ENCODE data around the gene C9.

Gene C9

DNA sequence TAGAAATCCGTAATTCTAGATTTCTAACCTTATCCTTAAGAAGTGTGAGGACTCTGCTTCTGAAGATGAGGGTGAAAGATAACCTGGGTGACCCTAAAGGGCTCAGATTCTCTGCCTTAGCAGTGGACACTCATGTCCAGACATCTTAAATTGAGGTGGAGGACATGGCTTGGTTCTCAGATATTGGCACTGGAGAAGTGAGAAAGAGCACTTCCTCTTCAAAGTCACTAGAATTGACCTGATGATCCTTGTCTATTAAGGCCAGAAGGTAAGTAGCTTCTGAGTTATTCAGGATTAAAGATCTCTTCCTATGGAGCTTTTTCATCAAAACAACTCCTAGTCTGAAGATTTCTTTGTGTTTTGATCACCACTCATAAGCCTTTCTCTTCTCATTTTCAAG is 54.8 kb downstream of the C9 start:
- Histone ChIP-seq H3K27me3 (ENCODE audit: low read length) (no peaks in the 10 kb centered on the region), H3K79me2 (ENCODE audit: insufficient read depth, low read length) (no peaks in the 10 kb centered on the region), H3K9me3 (ENCODE audit: insufficient read depth, low read length) (no peaks in the 10 kb centered on the region), H4K20me1 (ENCODE audit: low read depth, low read length) (no peaks in the 10 kb centered on the region), H3K4me2 (ENCODE audit: low read depth, low read length, poor library complexity, severe bottlenecking) (no peak overlapping the region), H3K9ac (ENCODE audit: low read length) (no peak overlapping the region), H3K27ac (ENCODE audit: low read depth, low read length) (no peak overlapping the region), H2AFZ (ENCODE audit: low read depth, low read length, severe bottlenecking) (no peak overlapping the region), H3K36me3 (ENCODE audit: low read length) (no peaks in the 10 kb centered on the region), H3F3A (ENCODE audit: insufficient read depth) (no peaks in the 10 kb centered on the region), H3K9me2 (replicated peaks; ENCODE audit: insufficient read depth, low read length) (no peaks in the 10 kb centered on the region), H3K4me3 (ENCODE audit: insufficient read depth, low read length, poor library complexity, severe bottlenecking) (no peak overlapping the region)
- TF ChIP-seq, protein P1, sequence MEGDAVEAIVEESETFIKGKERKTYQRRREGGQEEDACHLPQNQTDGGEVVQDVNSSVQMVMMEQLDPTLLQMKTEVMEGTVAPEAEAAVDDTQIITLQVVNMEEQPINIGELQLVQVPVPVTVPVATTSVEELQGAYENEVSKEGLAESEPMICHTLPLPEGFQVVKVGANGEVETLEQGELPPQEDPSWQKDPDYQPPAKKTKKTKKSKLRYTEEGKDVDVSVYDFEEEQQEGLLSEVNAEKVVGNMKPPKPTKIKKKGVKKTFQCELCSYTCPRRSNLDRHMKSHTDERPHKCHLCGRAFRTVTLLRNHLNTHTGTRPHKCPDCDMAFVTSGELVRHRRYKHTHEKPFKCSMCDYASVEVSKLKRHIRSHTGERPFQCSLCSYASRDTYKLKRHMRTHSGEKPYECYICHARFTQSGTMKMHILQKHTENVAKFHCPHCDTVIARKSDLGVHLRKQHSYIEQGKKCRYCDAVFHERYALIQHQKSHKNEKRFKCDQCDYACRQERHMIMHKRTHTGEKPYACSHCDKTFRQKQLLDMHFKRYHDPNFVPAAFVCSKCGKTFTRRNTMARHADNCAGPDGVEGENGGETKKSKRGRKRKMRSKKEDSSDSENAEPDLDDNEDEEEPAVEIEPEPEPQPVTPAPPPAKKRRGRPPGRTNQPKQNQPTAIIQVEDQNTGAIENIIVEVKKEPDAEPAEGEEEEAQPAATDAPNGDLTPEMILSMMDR (IDR thresholded peaks at IDR 0.05; ENCODE audit: insufficient read depth, low read length, poor library complexity, severe bottlenecking) = no peak
- TF ChIP-seq EZH2phosphoT487 (conservative IDR thresholded peaks at IDR 0.05; ENCODE audit: low read length) = no peak

DNA sequence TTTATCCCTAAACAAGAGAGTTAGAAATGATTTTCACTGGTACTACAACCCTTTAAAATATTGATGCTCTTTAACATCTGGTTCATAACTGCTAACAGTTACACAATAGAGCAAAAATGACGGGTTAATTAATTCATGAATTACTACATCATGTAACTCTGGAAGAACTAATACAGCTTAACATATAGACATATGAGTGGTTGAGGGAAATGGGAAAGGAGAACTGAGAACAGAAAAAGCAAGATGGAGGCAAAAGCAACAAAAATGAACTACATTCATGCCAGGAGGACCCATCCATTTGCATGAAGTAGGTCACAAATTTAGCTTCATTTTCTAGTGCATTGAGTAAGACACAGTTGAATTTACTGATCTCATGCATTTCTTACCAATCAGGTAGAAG is 61.8 kb downstream of the C9 start:
- H3K27me3 ChIP-seq (ENCODE audit: low read length) = no peaks in the 10 kb centered on the region
- no peak overlapping the region for H2AFZ ChIP-seq (ENCODE audit: low read depth, low read length, severe bottlenecking)
- H3K4me2 ChIP-seq (ENCODE audit: low read depth, low read length, poor library complexity, severe bottlenecking) = no peak overlapping the region
- no peaks in the 10 kb centered on the region for H3K9me3 ChIP-seq (ENCODE audit: insufficient read depth, low read length)
- TF ChIP-seq EZH2phosphoT487 (conservative IDR thresholded peaks at IDR 0.05; ENCODE audit: low read length) = no peak
- no peaks in the 10 kb centered on the region for H4K20me1 ChIP-seq (ENCODE audit: low read depth, low read length)
- H3K79me2 ChIP-seq (ENCODE audit: insufficient read depth, low read length) = no peaks in the 10 kb centered on the region
- peaks cover 2% of the 10 kb centered on the region; the same call in 1 of the 2 replicates for H3K36me3 ChIP-seq (ENCODE audit: low read length)
- no peaks in the 10 kb centered on the region for H3F3A ChIP-seq (ENCODE audit: insufficient read depth)
- H3K4me3 ChIP-seq (ENCODE audit: insufficient read depth, low read length, poor library complexity, severe bottlenecking) = no peak overlapping the region
- no peaks in the 10 kb centered on the region for H3K9me2 ChIP-seq (replicated peaks; ENCODE audit: insufficient read depth, low read length)
- H3K9ac ChIP-seq (ENCODE audit: low read length) = no peak overlapping the region
- no peak overlapping the region for H3K27ac ChIP-seq (ENCODE audit: low read depth, low read length)

- H3K27ac ChIP-seq (ENCODE audit: low read depth, low read length) = no peak overlapping the region
- H2AFZ ChIP-seq (ENCODE audit: low read depth, low read length, severe bottlenecking) = no peak overlapping the region
- H3K9ac ChIP-seq (ENCODE audit: low read length) = no peak overlapping the region
- no peak overlapping the region for H3K4me3 ChIP-seq (ENCODE audit: insufficient read depth, low read length, poor library complexity, severe bottlenecking)
- TF ChIP-seq, protein P1 (IDR thresholded peaks at IDR 0.05; ENCODE audit: insufficient read depth, low read length, poor library complexity, severe bottlenecking) = no peak
- no peak for TF ChIP-seq EZH2phosphoT487 (conservative IDR thresholded peaks at IDR 0.05; ENCODE audit: low read length)
- H3K27me3 ChIP-seq (ENCODE audit: low read length) = no peaks in the 10 kb centered on the region
- H3K9me3 ChIP-seq (ENCODE audit: insufficient read depth, low read length) = no peaks in the 10 kb centered on the region
- no peaks in the 10 kb centered on the region for H3K79me2 ChIP-seq (ENCODE audit: insufficient read depth, low read length)
- H3K36me3 ChIP-seq (ENCODE audit: low read length) = peaks cover 2% of the 10 kb centered on the region; the same call in 1 of the 2 replicates
- H4K20me1 ChIP-seq (ENCODE audit: low read depth, low read length) = no peaks in the 10 kb centered on the region
- no peaks in the 10 kb centered on the region for H3F3A ChIP-seq (ENCODE audit: insufficient read depth)
- no peak overlapping the region for H3K4me2 ChIP-seq (ENCODE audit: low read depth, low read length, poor library complexity, severe bottlenecking)
- no peaks in the 10 kb centered on the region for H3K9me2 ChIP-seq (replicated peaks; ENCODE audit: insufficient read depth, low read length)
Observed at GRCh38 chr5:39301406-39301805, 62.9 kb downstream of the C9 start.

- Histone ChIP-seq H3K9me2 (replicated peaks; ENCODE audit: insufficient read depth, low read length) (no peaks in the 10 kb centered on the region), H3K79me2 (ENCODE audit: insufficient read depth, low read length) (no peaks in the 10 kb centered on the region), H3K4me3 (ENCODE audit: insufficient read depth, low read length, poor library complexity, severe bottlenecking) (no peak overlapping the region), H3K27ac (ENCODE audit: low read depth, low read length) (no peak overlapping the region), H3K36me3 (ENCODE audit: low read length) (peaks cover 2% of the 10 kb centered on the region; the same call in 1 of the 2 replicates), H4K20me1 (ENCODE audit: low read depth, low read length) (no peaks in the 10 kb centered on the region), H3K9ac (ENCODE audit: low read length) (no peak overlapping the region), H3K9me3 (ENCODE audit: insufficient read depth, low read length) (no peaks in the 10 kb centered on the region), H2AFZ (ENCODE audit: low read depth, low read length, severe bottlenecking) (no peak overlapping the region), H3F3A (ENCODE audit: insufficient read depth) (no peaks in the 10 kb centered on the region), H3K27me3 (ENCODE audit: low read length) (no peaks in the 10 kb centered on the region), H3K4me2 (ENCODE audit: low read depth, low read length, poor library complexity, severe bottlenecking) (no peak overlapping the region)
- no peak for TF ChIP-seq EZH2phosphoT487 (conservative IDR thresholded peaks at IDR 0.05; ENCODE audit: low read length)
- TF ChIP-seq, protein P1 (IDR thresholded peaks at IDR 0.05; ENCODE audit: insufficient read depth, low read length, poor library complexity, severe bottlenecking) = no peak
Observed at GRCh38 chr5:39299962-39300361, 64.3 kb downstream of the C9 start.

All from SU-DHL-6 (cell line).